ENCODE results near the gene ATF6.

Gene ATF6

DNA sequence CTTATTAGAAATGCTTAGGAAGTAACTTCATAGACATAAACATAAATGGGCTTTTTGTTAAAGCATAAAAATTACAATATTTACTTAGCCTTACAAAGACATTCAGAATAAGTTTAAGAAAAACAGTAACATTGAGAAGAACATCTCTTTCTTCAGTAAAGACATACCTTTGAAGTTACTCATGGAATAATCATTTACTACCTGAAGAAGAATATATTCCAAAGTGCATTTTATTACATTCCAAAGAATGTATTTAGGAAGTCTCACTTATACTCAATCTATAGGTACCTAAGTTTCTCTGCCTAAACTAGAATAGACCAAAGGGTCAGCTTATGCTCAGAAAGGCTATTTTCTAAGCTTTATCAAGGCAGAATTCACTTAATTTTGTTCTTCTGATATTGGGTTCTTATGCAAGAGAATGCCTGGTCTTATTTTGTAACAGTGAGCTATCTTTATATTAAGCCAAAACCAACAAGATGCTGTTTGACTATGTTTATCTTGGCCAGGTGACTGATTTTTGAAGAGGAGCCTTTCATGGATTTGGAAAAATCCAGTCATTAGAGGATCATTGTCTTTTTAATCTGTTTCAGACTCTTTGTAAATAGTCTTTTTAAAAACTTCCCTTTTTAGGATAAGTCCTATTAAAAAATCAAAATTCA, 147.5 kb downstream of the ATF6 start:
- Mint-ChIP-seq H3K27ac (no peak overlapping the region), H3K4me1 (ENCODE audit: low read depth in 2 of 2) (peaks cover 2% of the 10 kb centered on the region in 2 donors), H3K4me3 (no peak overlapping the region), H3K36me3 (ENCODE audit: insufficient read depth) (peaks cover 4% of the 10 kb centered on the region), H3K9me3 (no peaks in the 10 kb centered on the region), H3K27me3 (no peaks in the 10 kb centered on the region)
- DNase-seq (no peak), ATAC-seq (replicated peaks) (no peak)

DNA sequence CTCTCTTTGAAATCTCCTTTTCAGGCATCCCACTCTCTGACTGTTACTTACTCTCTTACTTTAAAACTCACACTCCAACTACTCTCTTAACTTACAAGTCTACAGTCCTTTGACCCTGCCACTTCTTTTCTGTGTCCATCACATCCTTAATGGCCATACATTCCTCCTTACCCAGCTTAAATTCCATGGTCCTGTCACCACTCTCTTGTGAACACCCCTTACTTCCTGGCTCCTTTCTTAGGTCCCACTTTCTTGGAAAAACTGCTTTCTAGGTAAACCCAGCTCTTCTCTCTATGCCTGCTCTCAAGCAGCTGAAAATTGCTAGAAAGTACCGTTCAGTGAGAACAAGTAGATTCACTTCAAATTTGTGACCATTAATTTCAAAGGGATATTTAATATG, 148.5 kb downstream of the ATF6 start:
- no peak overlapping the region for H3K4me3 Mint-ChIP-seq
- H3K9me3 Mint-ChIP-seq = no peaks in the 10 kb centered on the region
- no peaks in the 10 kb centered on the region for H3K27me3 Mint-ChIP-seq
- DNase-seq (no peak), ATAC-seq (replicated peaks) (no peak)
- no peak overlapping the region for H3K27ac Mint-ChIP-seq
- peaks cover 4% of the 10 kb centered on the region for H3K36me3 Mint-ChIP-seq (ENCODE audit: insufficient read depth)
- H3K4me1 Mint-ChIP-seq (ENCODE audit: low read depth in 2 of 2) = peaks cover 6 to 10% of the 10 kb centered on the region in 2 donors

DNA sequence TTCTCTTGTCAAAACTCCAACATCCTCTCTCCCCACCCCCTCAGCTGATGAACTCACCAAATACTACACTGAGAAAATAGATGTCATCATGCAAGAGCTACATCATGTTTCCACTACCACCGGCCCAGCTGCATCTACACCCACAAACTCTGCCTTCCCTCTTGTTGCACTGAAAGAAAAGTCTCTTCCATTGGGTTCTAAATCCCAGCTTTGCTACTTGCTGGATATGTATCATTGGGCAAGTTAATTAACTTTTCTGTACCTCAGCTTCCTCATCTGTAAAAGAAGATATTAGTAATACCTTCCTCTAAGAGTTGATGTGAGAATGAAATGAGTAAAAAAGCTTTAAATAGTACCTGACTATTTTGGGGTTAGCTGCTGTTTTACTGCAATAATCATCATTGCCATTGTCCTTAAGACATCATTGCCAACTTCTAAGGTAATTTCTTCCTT, 149.0 kb downstream of the ATF6 start:
- DNase-seq (no peak), ATAC-seq (replicated peaks) (no peak)
- peaks cover 4% of the 10 kb centered on the region for H3K36me3 Mint-ChIP-seq (ENCODE audit: insufficient read depth)
- no peaks in the 10 kb centered on the region for H3K9me3 Mint-ChIP-seq
- H3K4me3 Mint-ChIP-seq = no peak overlapping the region
- peaks cover 7 to 11% of the 10 kb centered on the region in 2 donors for H3K4me1 Mint-ChIP-seq (ENCODE audit: low read depth in 2 of 2)
- H3K27me3 Mint-ChIP-seq = no peaks in the 10 kb centered on the region
- no peak overlapping the region for H3K27ac Mint-ChIP-seq

DNA sequence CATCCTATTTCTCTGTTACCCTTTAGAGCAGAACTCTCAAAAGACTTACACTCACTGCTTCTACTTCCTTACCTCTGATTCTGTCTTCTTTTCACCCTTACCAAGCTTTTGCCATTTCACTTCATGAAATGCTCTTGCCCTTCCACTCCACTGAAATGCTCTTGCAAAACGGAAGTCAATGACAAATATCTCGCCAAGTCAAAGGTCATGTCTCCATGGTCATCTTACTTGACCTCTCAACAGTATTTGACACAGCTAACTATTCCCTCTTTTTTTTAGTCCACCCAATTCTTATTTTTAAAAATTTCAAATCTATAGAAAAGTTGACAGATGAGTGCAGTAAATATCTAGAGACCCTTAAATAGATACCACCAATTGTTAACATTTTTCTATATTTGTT, 149.9 kb downstream of the ATF6 start:
- no peak overlapping the region for H3K4me3 Mint-ChIP-seq
- no peaks in the 10 kb centered on the region for H3K27me3 Mint-ChIP-seq
- no peaks in the 10 kb centered on the region for H3K9me3 Mint-ChIP-seq
- H3K36me3 Mint-ChIP-seq (ENCODE audit: insufficient read depth) = peaks cover 7% of the 10 kb centered on the region
- H3K4me1 Mint-ChIP-seq (ENCODE audit: low read depth in 2 of 2) = peaks cover 7 to 11% of the 10 kb centered on the region in 2 donors
- H3K27ac Mint-ChIP-seq = no peak overlapping the region
- DNase-seq (no peak), ATAC-seq (replicated peaks) (no peak)

GRCh38 chr1:161919229-161919628, 153.1 kb downstream of the ATF6 start:
- Mint-ChIP-seq H3K27me3 (no peaks in the 10 kb centered on the region), H3K4me1 (ENCODE audit: low read depth in 2 of 2) (peaks cover 10 to 11% of the 10 kb centered on the region in 2 donors), H3K36me3 (ENCODE audit: insufficient read depth) (peaks cover 8% of the 10 kb centered on the region), H3K9me3 (no peaks in the 10 kb centered on the region), H3K4me3 (no peak overlapping the region), H3K27ac (peak overlapping the region in 1 of 2 donors; percentile 57)
- ATAC-seq (replicated peaks) = no peak
- DNase-seq = no peak

- Mint-ChIP-seq H3K36me3 (ENCODE audit: insufficient read depth) (peaks cover 11% of the 10 kb centered on the region), H3K9me3 (no peaks in the 10 kb centered on the region), H3K27ac (no peak overlapping the region), H3K4me1 (ENCODE audit: low read depth in 2 of 2) (peaks cover 10 to 11% of the 10 kb centered on the region in 2 donors), H3K4me3 (no peak overlapping the region), H3K27me3 (no peaks in the 10 kb centered on the region)
- ATAC-seq (replicated peaks) (no peak), DNase-seq (no peak)
Observed at GRCh38 chr1:161921491-161921890, 155.4 kb downstream of the ATF6 start.

DNA sequence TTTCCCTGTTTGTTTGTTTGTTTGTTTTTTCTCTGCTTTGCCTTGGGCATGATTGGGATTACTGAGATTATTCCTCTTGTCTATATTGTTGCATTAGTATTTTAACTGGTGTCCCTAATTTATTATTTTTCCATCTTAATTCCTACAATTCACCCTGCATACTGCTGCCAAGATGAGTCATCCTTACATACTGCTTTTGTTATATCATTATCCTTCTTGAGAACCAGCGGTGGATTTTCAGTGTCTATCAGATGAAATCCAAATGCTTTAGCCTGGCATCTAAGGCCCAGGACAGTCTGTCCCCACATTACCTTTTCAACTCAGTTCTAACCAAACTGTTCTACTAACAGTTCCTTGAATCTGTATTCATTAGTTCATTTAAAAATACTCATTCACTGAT, 155.9 kb downstream of the ATF6 start:
- Mint-ChIP-seq H3K36me3 (ENCODE audit: insufficient read depth) (peaks cover 11% of the 10 kb centered on the region), H3K4me3 (no peak overlapping the region), H3K27ac (no peak overlapping the region), H3K9me3 (no peaks in the 10 kb centered on the region), H3K4me1 (ENCODE audit: low read depth in 2 of 2) (peaks cover 10 to 11% of the 10 kb centered on the region in 2 donors), H3K27me3 (no peaks in the 10 kb centered on the region)
- DNase-seq = no peak
- no peak for ATAC-seq (replicated peaks)

DNA sequence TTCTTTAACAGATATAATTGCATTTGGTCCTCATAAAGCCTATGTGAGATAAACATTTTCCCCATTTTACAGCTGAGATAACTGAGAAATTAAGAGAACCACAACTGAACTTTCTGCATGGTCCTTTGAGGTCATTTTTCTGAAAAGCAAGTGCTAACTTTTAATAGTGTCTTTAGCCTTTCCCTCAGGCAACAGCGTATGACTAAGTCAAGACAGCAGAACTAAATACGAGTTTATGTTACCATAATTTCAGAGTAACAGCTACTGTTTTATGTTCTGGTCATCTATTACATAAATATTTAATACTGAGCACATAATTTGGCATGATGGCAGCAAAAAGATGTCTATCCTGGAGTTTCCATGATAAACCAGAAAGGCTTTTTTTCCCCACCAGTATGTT, 161.9 kb downstream of the ATF6 start:
- Mint-ChIP-seq H3K36me3 (ENCODE audit: insufficient read depth) (peaks cover 7% of the 10 kb centered on the region), H3K4me3 (no peak overlapping the region), H3K27me3 (no peaks in the 10 kb centered on the region), H3K9me3 (no peaks in the 10 kb centered on the region), H3K4me1 (ENCODE audit: low read depth in 2 of 2) (peaks cover 4% of the 10 kb centered on the region in 2 donors), H3K27ac (no peak overlapping the region)
- DNase-seq (no peak), ATAC-seq (replicated peaks) (no peak)

- DNase-seq (no peak), ATAC-seq (replicated peaks) (no peak)
- peak overlapping the region in 1 of 2 donors; percentile 45 for H3K27ac Mint-ChIP-seq
- H3K4me1 Mint-ChIP-seq (ENCODE audit: low read depth in 2 of 2) = peaks cover 10 to 12% of the 10 kb centered on the region in 2 donors
- no peaks in the 10 kb centered on the region for H3K9me3 Mint-ChIP-seq
- no peak overlapping the region for H3K4me3 Mint-ChIP-seq
- H3K27me3 Mint-ChIP-seq = no peaks in the 10 kb centered on the region
- peaks cover 7% of the 10 kb centered on the region for H3K36me3 Mint-ChIP-seq (ENCODE audit: insufficient read depth)
Observed at GRCh38 chr1:161929137-161929536, 163.0 kb downstream of the ATF6 start.

- peak overlapping the region in 1 of 2 donors; percentile 45 for H3K27ac Mint-ChIP-seq
- H3K9me3 Mint-ChIP-seq = no peaks in the 10 kb centered on the region
- H3K4me1 Mint-ChIP-seq (ENCODE audit: low read depth in 2 of 2) = peaks cover 19 to 21% of the 10 kb centered on the region in 2 donors
- no peak overlapping the region for H3K4me3 Mint-ChIP-seq
- ATAC-seq (replicated peaks) = no peak
- H3K36me3 Mint-ChIP-seq (ENCODE audit: insufficient read depth) = peaks cover 7% of the 10 kb centered on the region
- DNase-seq = no peak
- H3K27me3 Mint-ChIP-seq = no peaks in the 10 kb centered on the region
Observed at GRCh38 chr1:161930064-161930463, 163.9 kb downstream of the ATF6 start.

GRCh38 chr1:161932668-161933067, 166.5 kb downstream of the ATF6 start:
- ATAC-seq (replicated peaks) (no peak), DNase-seq (no peak)
- H3K27ac Mint-ChIP-seq = peak overlapping the region in 1 of 2 donors; percentile 57
- H3K9me3 Mint-ChIP-seq = no peaks in the 10 kb centered on the region
- H3K27me3 Mint-ChIP-seq = no peaks in the 10 kb centered on the region
- peaks cover 21% of the 10 kb centered on the region in 2 donors for H3K4me1 Mint-ChIP-seq (ENCODE audit: low read depth in 2 of 2)
- peaks cover 3% of the 10 kb centered on the region for H3K36me3 Mint-ChIP-seq (ENCODE audit: insufficient read depth)
- H3K4me3 Mint-ChIP-seq = no peak overlapping the region

DNA sequence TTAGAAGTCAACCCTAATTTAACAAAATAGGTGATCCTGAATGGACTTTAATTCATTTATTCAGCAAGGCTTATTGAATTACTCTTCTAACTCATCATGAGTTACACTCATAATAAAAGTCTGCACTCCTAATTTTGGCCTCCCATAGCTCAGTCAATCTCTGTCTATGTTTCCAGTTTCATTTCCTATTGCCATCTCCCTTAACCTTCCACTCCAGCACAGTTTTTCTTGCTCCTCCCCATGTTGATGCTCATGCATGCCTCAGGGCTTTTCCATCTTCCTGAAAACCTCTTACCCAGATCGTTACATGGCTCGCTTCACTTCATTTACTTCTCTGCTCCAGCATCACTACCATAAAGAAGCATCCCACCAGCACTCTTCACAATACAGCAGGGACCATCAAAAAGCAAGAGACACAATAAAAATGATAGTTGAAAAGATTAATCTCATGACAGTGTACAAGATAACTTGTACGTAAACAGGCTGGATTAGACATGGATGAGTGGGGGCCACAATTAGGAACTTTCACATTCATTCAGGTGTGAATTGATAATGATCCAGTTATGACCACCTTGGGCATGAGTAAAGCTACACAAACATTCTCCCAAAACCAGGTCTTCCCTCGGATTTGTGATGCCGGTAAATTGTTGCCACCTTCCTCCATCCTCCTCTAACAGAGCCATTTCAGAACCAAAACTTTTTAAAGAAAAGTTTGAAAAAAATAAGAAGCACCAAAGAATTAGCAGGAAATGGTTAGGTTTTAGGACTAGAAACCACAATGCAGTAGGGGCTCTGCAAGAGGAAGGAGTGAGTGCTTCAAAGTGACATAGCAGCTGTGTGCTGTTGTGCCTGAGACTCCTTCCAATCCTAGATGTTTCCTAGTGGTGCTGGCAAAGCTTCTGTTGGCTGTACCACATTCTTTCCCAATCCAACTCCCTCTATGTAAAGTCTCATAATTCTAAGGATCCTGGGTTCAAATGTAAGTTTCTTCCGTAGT, 167.8 kb downstream of the ATF6 start:
- Mint-ChIP-seq H3K9me3 (no peaks in the 10 kb centered on the region), H3K4me3 (peak overlapping the region; percentile 17 to 28), H3K4me1 (ENCODE audit: low read depth in 2 of 2) (peaks cover 21% of the 10 kb centered on the region in 2 donors), H3K36me3 (ENCODE audit: insufficient read depth) (no peaks in the 10 kb centered on the region), H3K27me3 (no peaks in the 10 kb centered on the region), H3K27ac (peak overlapping the region; percentile 49 to 57)
- DNase-seq (peak in 1 of 3 experiments; percentile 2), ATAC-seq (replicated peaks) (peak; percentile 77)

GRCh38 chr1:161935264-161935663, 169.1 kb downstream of the ATF6 start:
- DNase-seq (no peak), ATAC-seq (replicated peaks) (no peak)
- Mint-ChIP-seq H3K27ac (no peak overlapping the region), H3K4me1 (ENCODE audit: low read depth in 2 of 2) (peaks cover 21% of the 10 kb centered on the region in 2 donors), H3K4me3 (no peak overlapping the region), H3K27me3 (no peaks in the 10 kb centered on the region), H3K36me3 (ENCODE audit: insufficient read depth) (no peaks in the 10 kb centered on the region), H3K9me3 (no peaks in the 10 kb centered on the region)
